IMR-90 (cell line): Measurements from ENCODE around the gene CMTM8. TPM values are rescaled to one million over a fixed set of nuclear protein-coding genes. Genes with fewer than 3 reads are reported as not detected.

Experiments used
- ATAC-seq: fragments of 200-7000 bp; cut with Tn5 transposase; 2 replicates; pipeline ENCODE4 v1.9.1; 2020; ENCODE audit warnings: low read depth, mild to moderate bottlenecking, moderate library complexity
- BruUV-seq: library from RNA; stranded (reverse); fragments of 400-500 nt; replicated peaks from 2 replicates; lab custom pipeline; 2021; lab: Mats Ljungman, UMichigan
- CTCF ChIA-PET: fragments of 300-600 bp; formaldehyde crosslinking; extraction: SDS; loops from one replicate; lab custom pipeline; 2021; ENCODE audit warnings: antibody characterized with exemption; lab: Yijun Ruan, JAX
- POLR2A ChIA-PET: fragments of 300-600 bp; sonication (Branson Sonifier 250); formaldehyde crosslinking; loops from one replicate; lab custom pipeline; 2022; ENCODE audit warnings: antibody characterized with exemption; ENCODE audit not compliant: unreplicated experiment; lab: Charles Lee
- DNase-seq: peaks from one replicate; pipeline ENCODE4 v3.0.0; 2013
- H2AFZ ChIP-seq: replicated peaks from 2 replicates; pipeline ENCODE3; 2013; ENCODE audit warnings: low read length, mild to moderate bottlenecking; ENCODE audit not compliant: poor library complexity
- H2AK5ac ChIP-seq: 2 replicates; pipeline ENCODE4 v1.6.1; 2013; ENCODE audit warnings: low read depth, low read length, inconsistent platforms
- H2AK9ac ChIP-seq: replicated peaks from 2 replicates; pipeline ENCODE3; 2013; ENCODE audit warnings: mild to moderate bottlenecking, low read depth, low read length, moderate library complexity; ENCODE audit not compliant: poor library complexity
- H2BK120ac ChIP-seq: 2 replicates; pipeline ENCODE4 v1.6.1; 2013; ENCODE audit warnings: low read depth, low read length, inconsistent platforms
- H2BK15ac ChIP-seq: 3 replicates; pipeline ENCODE4 v1.6.1; 2013; ENCODE audit warnings: low read depth, low read length, inconsistent platforms
- H2BK20ac ChIP-seq: 2 replicates; pipeline ENCODE4 v1.6.1; 2013; ENCODE audit warnings: low read depth, mild to moderate bottlenecking, inconsistent platforms, low read length, moderate library complexity
- H2BK5ac ChIP-seq: 2 replicates; pipeline ENCODE4 v1.6.1; 2013; ENCODE audit warnings: mild to moderate bottlenecking, low read depth, low read length, inconsistent platforms; ENCODE audit not compliant: poor library complexity, severe bottlenecking
- H3K14ac ChIP-seq: replicated peaks from 2 replicates; pipeline ENCODE4 v1.6.1; 2013; ENCODE audit warnings: low read depth, low read length, inconsistent platforms
- H3K18ac ChIP-seq: 2 replicates; pipeline ENCODE4 v1.6.1; 2013; ENCODE audit warnings: low read depth, low read length, control low read depth
- H3K23ac ChIP-seq: 2 replicates; pipeline ENCODE4 v1.6.1; 2013; ENCODE audit warnings: low read depth, low read length, inconsistent platforms
- H3K27ac ChIP-seq: 2 replicates; pipeline ENCODE4 v1.5.1; 2013; ENCODE audit warnings: mild to moderate bottlenecking, control low read depth, low read length; ENCODE audit not compliant: insufficient read depth
- H3K27me3 ChIP-seq: 2 replicates; pipeline ENCODE4 v1.6.1; 2013; ENCODE audit warnings: low read length; ENCODE audit not compliant: control insufficient read depth, insufficient read depth
- H3K36me3 ChIP-seq: 2 replicates; pipeline ENCODE4 v1.6.1; 2013; ENCODE audit warnings: low read length, mixed read lengths; ENCODE audit not compliant: control insufficient read depth, insufficient read depth
- H3K4ac ChIP-seq: 2 replicates; pipeline ENCODE4 v1.6.1; 2013; ENCODE audit warnings: low read depth, low read length, inconsistent platforms
- H3K4me1 ChIP-seq: 2 replicates; pipeline ENCODE4 v1.6.1; 2013; ENCODE audit warnings: low read length, mixed read lengths; ENCODE audit not compliant: control insufficient read depth, insufficient read depth
- H3K4me2 ChIP-seq: 2 replicates; pipeline ENCODE4 v1.6.1; 2013; ENCODE audit warnings: low read depth, mild to moderate bottlenecking, control low read depth, low read length, moderate library complexity
- H3K4me3 ChIP-seq: 2 replicates; pipeline ENCODE4 v1.5.1; 2013; ENCODE audit warnings: low read depth, mild to moderate bottlenecking, control low read depth, low read length, moderate library complexity; ENCODE audit not compliant: insufficient read depth
- H3K56ac ChIP-seq: 2 replicates; pipeline ENCODE4 v1.6.1; 2013; ENCODE audit warnings: low read length, inconsistent platforms; ENCODE audit not compliant: insufficient read depth; ENCODE audit errors: extremely low read depth
- H3K79me1 ChIP-seq, 2 experiments: 2 replicates each; pipeline ENCODE4 v1.6.1; 2013; ENCODE audit warnings: low read length in 2 of 2, inconsistent platforms in 1 of 2, low read depth in 1 of 2
- H3K9ac ChIP-seq: 2 replicates; pipeline ENCODE4 v1.6.1; 2013; ENCODE audit warnings: low read depth, low read length, control low read depth
- H3K9me1 ChIP-seq: 2 replicates; pipeline ENCODE4 v1.6.1; 2013; ENCODE audit warnings: low read length, inconsistent platforms; ENCODE audit not compliant: insufficient read depth
- H3K9me3 ChIP-seq: 2 replicates; pipeline ENCODE4 v1.6.1; 2013; ENCODE audit warnings: low read length; ENCODE audit not compliant: control insufficient read depth, insufficient read depth
- H4K20me1 ChIP-seq: 2 replicates; pipeline ENCODE4 v1.6.1; 2013; ENCODE audit warnings: low read length, inconsistent platforms; ENCODE audit not compliant: insufficient read depth
- H4K5ac ChIP-seq: 2 replicates; pipeline ENCODE4 v1.6.1; 2013; ENCODE audit warnings: mild to moderate bottlenecking, low read depth, low read length, control low read depth
- H4K8ac ChIP-seq, 2 experiments: 2 replicates each; pipeline ENCODE4 v1.6.1; 2013; ENCODE audit warnings: low read depth in 2 of 2, low read length in 2 of 2, control low read depth in 1 of 2, inconsistent platforms in 1 of 2
- H4K91ac ChIP-seq: 2 replicates; pipeline ENCODE4 v1.6.1; 2013; ENCODE audit warnings: low read depth, low read length, inconsistent platforms; ENCODE audit not compliant: insufficient read depth
- BHLHE40 ChIP-seq: fragments of 150-350 bp; IDR thresholded peaks from 2 replicates; pipeline ENCODE4 v1.6.1; 2016; ENCODE audit warnings: mild to moderate bottlenecking, low read depth, low read length
- CEBPB ChIP-seq: IDR thresholded peaks from 2 replicates; pipeline ENCODE4 v1.6.1; 2012; ENCODE audit warnings: low read depth, low read length, improper control_type of control experiment
- CHD1 ChIP-seq: IDR thresholded peaks from 2 replicates; pipeline ENCODE4 v1.6.1; 2012; ENCODE audit warnings: low read depth, low read length, improper control_type of control experiment
- FOS ChIP-seq: fragments of 150-350 bp; IDR thresholded peaks from 2 replicates; pipeline ENCODE4 v1.6.1; 2016; ENCODE audit warnings: low read depth, low read length
- MAFK ChIP-seq: IDR thresholded peaks from 2 replicates; pipeline ENCODE4 v1.6.1; 2012; ENCODE audit warnings: low read depth, low read length, improper control_type of control experiment
- MAZ ChIP-seq: IDR thresholded peaks from 2 replicates; pipeline ENCODE4 v1.6.1; 2012; ENCODE audit warnings: low read depth, mild to moderate bottlenecking, low read length, improper control_type of control experiment, moderate library complexity, borderline replicate concordance
- MXI1 ChIP-seq: IDR thresholded peaks from 2 replicates; pipeline ENCODE4 v1.6.1; 2012; ENCODE audit warnings: low read depth, mild to moderate bottlenecking, low read length, moderate library complexity, borderline replicate concordance
- NFE2L2 ChIP-seq: fragments of 150-350 bp; IDR thresholded peaks from 2 replicates; pipeline ENCODE4 v1.6.1; 2016; ENCODE audit warnings: low read depth, mild to moderate bottlenecking, low read length
- POLR2A ChIP-seq: IDR thresholded peaks from 2 replicates; pipeline ENCODE4 v1.6.1; 2012; ENCODE audit warnings: mild to moderate bottlenecking, low read depth, low read length
- RAD21 ChIP-seq: IDR thresholded peaks from 2 replicates; pipeline ENCODE4 v1.6.1; 2012; ENCODE audit warnings: low read length, improper control_type of control experiment
- RCOR1 ChIP-seq: IDR thresholded peaks from 2 replicates; pipeline ENCODE4 v1.6.1; 2012; ENCODE audit warnings: mild to moderate bottlenecking, low read length, improper control_type of control experiment; ENCODE audit not compliant: insufficient replicate concordance
- RFX5 ChIP-seq: IDR thresholded peaks from 2 replicates; pipeline ENCODE4 v1.8.0; 2012; ENCODE audit warnings: low read depth, mild to moderate bottlenecking, low read length, moderate library complexity
- USF2 ChIP-seq: fragments of 150-350 bp; IDR thresholded peaks from 2 replicates; pipeline ENCODE4 v1.6.1; 2017; ENCODE audit warnings: mild to moderate bottlenecking, antibody characterized with exemption, low read length, low read depth
- WGBS, 2 experiments: methylation state at CpG; one replicate each; pipeline versions ENCODE4 v1.1.5 to v1.1.7; 2013; ENCODE audit warnings: missing lambda C conversion rate in 2 of 2; ENCODE audit not compliant: insufficient read length in 1 of 2; ENCODE audit errors: extremely low coverage in 2 of 2; 5-methylcytosine and 5-hydroxymethylcytosine counted together
- dilution Hi-C: fragments of 300-500 bp; cut with HindIII; formaldehyde crosslinking; loops from one replicate; pipeline ENCODE4 v1.14.3; 2018; ENCODE audit warnings: low sequenced_read_pairs; ENCODE audit not compliant: unreplicated experiment
- in situ Hi-C: fragments of 300-500 bp; cut with MboI; formaldehyde crosslinking; loops from 3 replicates; pipeline ENCODE4 v1.14.3; 2019; ENCODE audit warnings: low sequenced_read_pairs, inconsistent platforms, mixed read lengths
- intact Hi-C: fragments of 100-400 bp; cut with micrococcal nuclease; formaldehyde crosslinking; loops from 2 replicates; pipeline ENCODE4 v1.10.0; 2022
- polyA plus RNA-seq, 3 experiments: library from polyadenylated mRNA; depleted of rRNA; stranded (reverse); fragments of >200 nt; gene quantifications; 2 replicates each; pipeline ENCODE4 v1.2.3, GENCODE V29; 2012; ENCODE audit warnings: low replicate concordance in 1 of 3
- total RNA-seq: library from RNA; depleted of rRNA; stranded (reverse); fragments of >200 nt; gene quantifications from 2 replicates; pipeline ENCODE4 v1.2.3, GENCODE V29; 2012
- TF ChIP-seq, protein P1 (sequence below): fragments of 150-350 bp; IDR thresholded peaks from 2 replicates; pipeline ENCODE4 v1.6.1; 2016; ENCODE audit warnings: low read depth, mild to moderate bottlenecking, low read length, moderate library complexity, borderline replicate concordance
- TF ChIP-seq, protein P2 (sequence below): conservative IDR thresholded peaks from 2 replicates; pipeline ENCODE4 v1.5.1; 2012; ENCODE audit warnings: mild to moderate bottlenecking, low read depth, low read length, improper control_type of control experiment

Gene CMTM8
- total and polyA plus RNA-seq, 2 of the 4 experiments (the other 2 are of a cell fraction): 0.15 TPM; not detected in 1

DNA sequence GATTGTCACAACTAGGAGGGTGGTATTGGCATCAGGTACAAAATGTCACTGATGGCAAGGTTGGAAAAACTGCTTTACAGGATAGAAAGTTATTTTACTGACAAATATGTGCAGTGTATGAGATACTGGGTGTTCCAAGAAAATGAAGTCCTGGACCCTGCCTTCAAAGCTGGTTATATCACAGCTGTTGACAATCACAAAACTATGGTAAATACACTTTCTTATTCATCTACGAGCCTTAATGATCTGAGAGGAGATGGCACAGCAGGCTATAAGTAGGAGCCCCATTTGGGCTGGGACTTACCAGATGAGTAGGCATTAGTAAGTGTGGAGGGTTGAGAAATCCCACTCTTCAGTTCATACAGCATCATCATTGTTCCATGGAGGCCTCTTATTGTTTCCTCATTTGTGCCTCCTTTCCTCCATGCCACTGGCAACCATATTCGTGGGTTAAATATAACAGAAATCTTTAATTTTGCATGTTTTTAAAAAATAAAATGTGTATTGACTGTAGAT is 66.9 kb downstream of the CMTM8 start:
- no peak overlapping the region for H2AK9ac ChIP-seq
- ChIA-PET CTCF (no interaction called here), POLR2A (no interaction called here)
- no peak overlapping the region for H3K56ac ChIP-seq
- H2AK5ac ChIP-seq: no peak overlapping the region
- H2BK120ac ChIP-seq: no peak overlapping the region
- no peak overlapping the region for H3K18ac ChIP-seq
- intact Hi-C loops (no loop called here), in situ Hi-C loops (no loop called here), dilution Hi-C loops (no loop called here)
- no peak overlapping the region for H3K4me3 ChIP-seq
- no peaks in the 10 kb centered on the region for H3K9me1 ChIP-seq
- no peak overlapping the region for H2BK20ac ChIP-seq
- H3K36me3 ChIP-seq: no peaks in the 10 kb centered on the region
- peaks cover 12% of the 10 kb centered on the region for H3K27me3 ChIP-seq
- H3K23ac ChIP-seq: no peak overlapping the region
- H3K14ac ChIP-seq: no peak overlapping the region
- H3K4me1 ChIP-seq: no peaks in the 10 kb centered on the region
- no peak overlapping the region for H3K4me2 ChIP-seq
- H4K20me1 ChIP-seq: no peaks in the 10 kb centered on the region
- H3K27ac ChIP-seq: no peak overlapping the region
- no peak overlapping the region for H4K5ac ChIP-seq
- H2AFZ ChIP-seq: no peak overlapping the region
- H3K9me3 ChIP-seq: no peaks in the 10 kb centered on the region
- ATAC-seq (no peak), DNase-seq (no peak)
- no peak overlapping the region for H4K8ac ChIP-seq
- H4K91ac ChIP-seq: no peak overlapping the region
- H2BK5ac ChIP-seq: no peak overlapping the region
- no peaks in the 10 kb centered on the region for H3K79me1 ChIP-seq
- H3K4ac ChIP-seq: no peak overlapping the region
- no CpG with 5 or more reads among the region's 2 CpGs for WGBS, 2 experiments
- no peak overlapping the region for H2BK15ac ChIP-seq
- no peak overlapping the region for H3K9ac ChIP-seq
- TF ChIP-seq MAZ (no peak), NFE2L2 (no peak), FOS (no peak), MAFK (no peak), RCOR1 (no peak), MXI1 (no peak), CEBPB (no peak), RFX5 (no peak), RAD21 (no peak), CHD1 (no peak), BHLHE40 (no peak), POLR2A (no peak), USF2 (no peak)
- TF ChIP-seq, protein P1, sequence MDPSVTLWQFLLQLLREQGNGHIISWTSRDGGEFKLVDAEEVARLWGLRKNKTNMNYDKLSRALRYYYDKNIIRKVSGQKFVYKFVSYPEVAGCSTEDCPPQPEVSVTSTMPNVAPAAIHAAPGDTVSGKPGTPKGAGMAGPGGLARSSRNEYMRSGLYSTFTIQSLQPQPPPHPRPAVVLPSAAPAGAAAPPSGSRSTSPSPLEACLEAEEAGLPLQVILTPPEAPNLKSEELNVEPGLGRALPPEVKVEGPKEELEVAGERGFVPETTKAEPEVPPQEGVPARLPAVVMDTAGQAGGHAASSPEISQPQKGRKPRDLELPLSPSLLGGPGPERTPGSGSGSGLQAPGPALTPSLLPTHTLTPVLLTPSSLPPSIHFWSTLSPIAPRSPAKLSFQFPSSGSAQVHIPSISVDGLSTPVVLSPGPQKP: no peak
- TF ChIP-seq, protein P2, sequence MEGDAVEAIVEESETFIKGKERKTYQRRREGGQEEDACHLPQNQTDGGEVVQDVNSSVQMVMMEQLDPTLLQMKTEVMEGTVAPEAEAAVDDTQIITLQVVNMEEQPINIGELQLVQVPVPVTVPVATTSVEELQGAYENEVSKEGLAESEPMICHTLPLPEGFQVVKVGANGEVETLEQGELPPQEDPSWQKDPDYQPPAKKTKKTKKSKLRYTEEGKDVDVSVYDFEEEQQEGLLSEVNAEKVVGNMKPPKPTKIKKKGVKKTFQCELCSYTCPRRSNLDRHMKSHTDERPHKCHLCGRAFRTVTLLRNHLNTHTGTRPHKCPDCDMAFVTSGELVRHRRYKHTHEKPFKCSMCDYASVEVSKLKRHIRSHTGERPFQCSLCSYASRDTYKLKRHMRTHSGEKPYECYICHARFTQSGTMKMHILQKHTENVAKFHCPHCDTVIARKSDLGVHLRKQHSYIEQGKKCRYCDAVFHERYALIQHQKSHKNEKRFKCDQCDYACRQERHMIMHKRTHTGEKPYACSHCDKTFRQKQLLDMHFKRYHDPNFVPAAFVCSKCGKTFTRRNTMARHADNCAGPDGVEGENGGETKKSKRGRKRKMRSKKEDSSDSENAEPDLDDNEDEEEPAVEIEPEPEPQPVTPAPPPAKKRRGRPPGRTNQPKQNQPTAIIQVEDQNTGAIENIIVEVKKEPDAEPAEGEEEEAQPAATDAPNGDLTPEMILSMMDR: no peak
- no TSS peak for BruUV-seq
